GM21515 (cell line): ENCODE data around the gene GNAS-AS1.

Experiments
- ATAC-seq: cut with Tn5 transposase; IDR thresholded peaks from one replicate; pipeline ENCODE4 v1.9.1; 2021; ENCODE audit not compliant: unreplicated experiment

GNAS-AS1 gene

DNA sequence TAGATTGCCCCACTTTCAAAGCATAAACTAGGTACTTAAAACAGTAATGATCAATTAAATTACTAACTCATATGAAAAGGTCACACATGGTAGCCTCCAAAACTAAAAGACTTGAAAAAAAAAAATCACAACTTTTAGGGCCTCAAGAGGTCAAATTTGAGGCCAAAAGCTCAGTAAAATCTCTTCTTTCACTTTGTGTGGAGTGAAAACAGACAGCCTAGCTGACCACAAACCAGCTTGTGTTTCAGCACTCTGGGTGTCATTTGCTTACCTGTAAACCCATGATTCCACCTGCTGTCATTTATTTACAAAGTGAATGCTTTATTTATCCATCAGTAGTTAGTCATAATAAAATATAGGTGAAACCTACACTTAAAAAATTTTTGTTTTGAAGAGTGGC lies 35.8 kb upstream of the GNAS-AS1 start:
- no peak for ATAC-seq

DNA sequence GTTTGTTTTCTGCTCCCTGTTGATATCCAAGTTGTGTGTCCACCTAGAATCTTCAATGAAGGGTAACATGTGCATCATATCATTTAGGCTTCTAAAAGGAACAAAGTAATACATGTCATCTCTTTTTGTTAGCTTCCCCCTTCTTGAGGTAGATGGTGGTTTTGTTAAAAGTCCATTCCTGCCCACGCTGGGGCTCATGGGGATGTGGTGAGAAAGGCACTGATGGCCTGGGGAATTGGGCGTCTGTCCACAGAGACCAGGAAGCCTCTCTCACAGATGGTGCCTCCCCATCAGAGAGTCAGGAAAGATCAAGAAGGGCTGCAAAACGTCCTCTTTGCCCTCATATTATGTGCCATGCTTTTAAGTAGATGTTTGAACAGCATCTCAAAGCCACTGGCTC lies 34.3 kb upstream of the GNAS-AS1 start:
- ATAC-seq = no peak

DNA sequence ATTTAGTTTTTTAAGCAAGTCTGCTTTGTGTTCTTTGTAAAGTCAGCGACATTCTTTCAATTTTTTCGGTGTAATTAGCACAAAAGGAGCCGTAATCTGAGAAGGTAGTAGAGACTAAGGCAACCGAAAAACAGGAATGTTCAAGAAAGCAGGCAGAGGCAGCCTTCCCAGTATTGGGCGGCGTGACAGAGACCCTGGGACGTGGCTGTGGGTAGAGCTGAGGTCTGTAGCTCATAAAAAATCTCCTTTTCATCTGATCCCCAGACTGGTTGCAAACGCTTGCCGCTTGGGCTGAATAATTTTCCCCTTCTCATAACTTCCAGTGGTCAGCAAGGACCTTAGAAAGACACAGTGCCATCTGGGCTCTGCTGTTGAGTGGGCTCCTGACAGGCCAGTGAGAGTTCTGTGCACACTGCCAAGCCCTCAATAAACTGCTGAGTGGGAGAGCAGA lies 32.6 kb upstream of the GNAS-AS1 start:
- ATAC-seq = no peak

DNA sequence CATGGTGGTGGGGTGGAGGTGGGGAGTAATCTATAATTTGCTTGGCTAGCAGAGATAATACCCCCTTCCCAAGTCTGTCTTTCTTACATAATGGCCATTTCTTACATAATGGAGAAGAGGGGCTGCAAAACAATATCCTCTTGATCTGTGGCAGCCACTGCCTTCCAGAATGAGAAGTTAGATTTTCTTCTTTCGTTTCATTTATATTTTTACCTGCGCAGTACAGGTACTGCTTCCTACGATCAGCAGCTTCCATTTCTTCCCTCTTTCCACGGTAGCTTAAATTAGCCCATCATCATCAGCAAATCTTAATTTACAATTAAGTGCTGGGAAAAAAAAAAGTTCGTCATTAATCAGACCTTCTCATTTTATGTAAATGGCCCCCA lies 32.0 kb upstream of the GNAS-AS1 start:
- ATAC-seq = no peak

DNA sequence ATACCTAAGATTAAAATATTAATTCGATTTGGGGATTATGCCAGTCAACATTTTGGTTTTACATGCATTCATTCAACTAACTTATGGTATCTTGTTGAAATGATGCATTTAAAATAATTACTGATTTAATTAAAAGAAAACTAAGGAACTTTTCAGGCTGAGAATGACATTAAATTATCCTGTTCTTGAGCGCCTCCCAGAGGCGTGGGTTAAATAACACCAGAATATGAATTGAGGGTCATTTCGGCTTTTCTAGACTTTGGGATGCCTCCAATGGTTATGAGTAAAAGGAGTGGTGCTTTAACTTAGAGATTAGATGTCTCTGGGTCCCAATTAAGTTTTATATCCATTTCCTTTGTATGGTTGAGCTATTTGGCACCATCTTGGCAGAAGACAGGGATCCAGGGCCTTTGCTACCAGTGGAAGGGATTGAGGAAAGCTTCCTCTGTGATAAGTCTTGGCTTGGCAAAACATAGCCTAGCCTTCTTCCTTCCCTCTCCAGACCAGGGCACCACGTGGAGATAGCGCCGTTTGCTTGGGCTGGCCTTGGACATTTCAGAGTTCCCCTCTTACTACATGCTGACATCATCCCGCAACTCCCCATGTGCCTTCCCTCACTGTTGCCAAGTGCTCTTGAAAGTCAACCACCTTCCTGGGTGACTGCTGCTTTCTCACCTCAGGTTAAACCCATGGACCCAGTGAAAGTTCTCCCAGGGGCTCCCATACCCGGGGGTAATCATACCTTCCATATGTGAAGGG lies 30.5 kb upstream of the GNAS-AS1 start:
- no peak for ATAC-seq

DNA sequence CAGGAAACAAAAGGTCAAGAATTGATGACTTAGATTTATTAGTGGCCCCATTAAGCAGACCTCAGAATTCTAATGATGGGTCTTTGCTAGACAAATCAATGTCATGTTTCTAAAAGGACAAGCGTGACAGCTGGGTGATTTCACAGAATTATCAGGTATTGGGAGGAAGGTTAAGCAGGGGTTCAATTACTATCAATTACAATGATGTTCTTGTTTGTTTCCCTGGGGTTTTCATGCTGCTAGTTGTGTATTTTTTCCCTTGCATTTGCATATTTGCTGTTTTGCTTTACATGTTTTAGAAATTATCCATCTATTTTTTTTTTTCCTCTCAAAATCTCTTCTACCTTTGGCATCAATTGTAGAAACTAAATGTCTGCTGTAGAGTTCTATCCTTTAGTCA lies 29.7 kb upstream of the GNAS-AS1 start:
- no peak for ATAC-seq

DNA sequence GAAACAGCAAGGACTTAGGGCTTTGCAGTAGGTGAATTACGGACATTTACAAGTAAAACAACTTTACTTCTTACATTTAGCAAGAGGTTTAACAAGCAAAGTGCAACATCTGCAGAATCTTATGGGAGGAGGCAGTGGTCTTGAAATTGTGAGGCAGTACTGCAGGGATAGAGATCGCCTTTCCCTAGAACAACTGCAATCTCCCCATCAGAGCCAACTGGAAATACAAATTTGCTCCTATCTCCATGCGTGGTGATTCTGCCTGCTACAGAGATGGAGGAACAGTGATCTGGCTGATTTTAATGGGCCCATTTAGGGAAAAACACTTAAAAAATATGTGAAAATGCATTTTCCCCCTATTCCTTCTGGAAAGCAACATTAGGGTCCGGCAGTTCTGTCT lies 27.7 kb upstream of the GNAS-AS1 start:
- no peak for ATAC-seq

DNA sequence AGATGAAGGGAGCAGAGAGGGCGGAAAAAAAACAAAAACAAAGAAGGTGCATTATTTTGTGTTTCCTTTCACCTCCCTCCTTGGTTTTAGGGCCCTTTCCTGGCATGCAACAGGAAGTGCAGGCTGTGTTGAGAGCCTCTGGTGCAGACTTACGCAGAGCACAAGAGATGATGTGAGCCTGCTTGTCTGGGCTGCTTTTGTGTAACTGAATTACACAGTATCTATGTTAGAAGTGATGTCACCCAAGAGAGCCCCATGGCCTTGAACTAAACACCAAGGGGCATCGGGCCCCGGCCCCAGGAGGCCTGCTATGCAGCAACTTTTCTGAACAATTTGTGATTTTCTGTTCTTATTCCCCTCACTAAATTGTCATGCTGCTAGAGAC lies 27.3 kb upstream of the GNAS-AS1 start:
- ATAC-seq = no peak

DNA sequence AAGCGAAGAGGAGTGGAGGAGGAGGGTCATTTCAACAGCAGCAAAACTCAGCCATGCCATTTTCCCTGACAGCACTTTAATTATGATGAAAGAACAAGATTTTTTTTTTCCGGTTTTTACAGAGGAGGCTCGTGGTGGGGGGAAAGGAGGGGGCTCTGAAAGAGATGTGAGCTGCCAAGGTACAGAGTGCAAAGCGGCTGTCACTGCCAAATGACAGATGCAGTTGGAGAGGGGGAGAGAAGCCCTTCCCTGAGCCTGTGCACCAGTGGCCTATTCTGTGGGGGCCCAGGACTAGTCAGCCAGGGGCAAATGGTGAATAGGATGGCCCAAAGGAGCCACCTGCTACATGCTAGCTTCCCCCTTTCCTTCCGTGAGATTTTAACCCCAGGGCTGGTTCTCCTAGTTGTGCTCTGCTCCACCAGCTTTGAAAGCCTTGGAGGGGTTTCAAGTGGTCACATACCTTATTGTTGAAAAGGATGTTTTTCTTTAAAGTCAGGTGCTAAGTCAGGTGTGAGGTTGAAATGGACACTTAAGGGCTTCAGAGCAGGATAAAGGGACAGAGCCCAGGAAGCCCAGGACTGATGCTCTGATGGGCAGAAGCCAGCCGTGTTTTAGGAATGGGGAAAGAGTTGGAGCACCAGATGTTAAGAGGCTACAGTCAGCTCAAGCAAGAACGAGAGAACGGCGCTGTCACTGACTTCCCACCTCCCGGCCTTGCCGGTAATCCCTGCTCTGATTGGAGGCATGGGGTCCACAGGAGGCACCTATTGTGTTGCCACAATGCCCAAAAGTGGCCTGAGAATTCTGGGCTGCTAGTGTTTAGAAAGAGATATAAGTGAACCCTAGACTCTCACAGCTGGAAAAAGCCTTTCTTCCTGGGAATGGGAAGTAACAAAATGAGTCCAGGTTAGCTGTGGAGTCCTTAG lies 26.6 kb upstream of the GNAS-AS1 start:
- no peak for ATAC-seq

DNA sequence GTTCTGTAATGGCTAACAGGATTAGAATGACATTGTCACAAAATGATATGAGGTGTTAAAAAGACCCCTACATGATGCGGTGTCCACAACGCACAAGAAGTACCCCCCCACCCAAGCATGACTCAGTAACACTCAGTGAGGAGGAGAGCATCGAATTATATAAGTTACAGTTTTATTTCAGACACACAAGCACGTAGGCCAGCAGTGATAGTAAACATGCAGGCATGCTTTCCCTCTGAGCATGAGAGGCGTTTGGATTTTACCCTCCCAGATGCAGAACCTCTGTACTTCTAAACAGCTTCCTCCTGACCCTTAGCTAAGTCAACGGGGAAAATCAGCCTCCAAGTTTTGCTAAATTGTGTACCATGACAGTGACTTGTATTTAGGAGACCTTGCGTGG lies 25.7 kb upstream of the GNAS-AS1 start:
- ATAC-seq = no peak

DNA sequence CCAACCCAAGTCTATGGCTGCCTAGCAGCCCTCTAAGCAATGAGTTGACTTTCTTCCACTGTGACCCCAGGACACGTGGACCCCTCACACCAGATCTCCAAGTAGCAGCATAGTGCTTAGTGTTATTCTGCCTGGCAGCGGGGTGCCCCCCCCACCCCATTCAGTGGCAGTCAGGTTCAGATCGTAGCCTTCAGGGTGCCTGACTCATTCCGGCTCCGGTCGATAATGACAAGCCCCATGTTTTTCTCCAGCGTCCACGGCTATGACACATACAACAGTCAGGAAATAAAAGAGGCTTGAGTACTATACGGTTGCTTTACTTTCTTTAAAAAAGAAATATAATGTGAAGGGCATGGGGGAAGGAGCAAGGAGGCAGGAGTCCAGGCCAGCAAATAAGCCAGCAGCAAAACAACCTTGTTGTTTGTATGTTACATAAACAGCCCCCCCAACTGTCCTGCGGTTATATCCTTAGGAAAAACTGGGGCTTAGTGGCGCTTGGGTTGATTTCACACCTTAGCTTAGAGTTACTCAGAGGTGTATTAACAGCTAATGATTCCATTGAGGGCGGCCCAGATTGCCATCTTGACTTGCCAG lies 24.9 kb upstream of the GNAS-AS1 start:
- ATAC-seq = no peak

DNA sequence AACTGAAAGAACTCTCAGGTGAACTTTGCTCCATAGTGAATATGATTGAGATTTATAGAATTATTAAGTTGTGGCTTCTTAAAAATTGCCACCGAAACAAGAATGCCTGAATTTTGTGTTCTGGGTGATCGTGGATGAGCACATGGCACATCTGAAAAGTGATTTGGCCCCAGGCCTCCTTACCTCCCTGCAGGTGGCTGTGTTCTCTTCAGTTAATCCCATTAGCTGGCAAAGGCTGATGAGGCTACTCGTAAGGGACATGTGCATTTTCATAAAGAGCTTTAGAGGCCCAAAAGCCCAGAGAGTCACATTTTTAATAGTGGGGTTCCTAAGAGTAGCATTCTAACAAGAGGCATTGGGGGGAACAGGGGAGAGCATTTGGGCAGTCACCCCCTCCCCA lies 24.4 kb upstream of the GNAS-AS1 start:
- no peak for ATAC-seq

DNA sequence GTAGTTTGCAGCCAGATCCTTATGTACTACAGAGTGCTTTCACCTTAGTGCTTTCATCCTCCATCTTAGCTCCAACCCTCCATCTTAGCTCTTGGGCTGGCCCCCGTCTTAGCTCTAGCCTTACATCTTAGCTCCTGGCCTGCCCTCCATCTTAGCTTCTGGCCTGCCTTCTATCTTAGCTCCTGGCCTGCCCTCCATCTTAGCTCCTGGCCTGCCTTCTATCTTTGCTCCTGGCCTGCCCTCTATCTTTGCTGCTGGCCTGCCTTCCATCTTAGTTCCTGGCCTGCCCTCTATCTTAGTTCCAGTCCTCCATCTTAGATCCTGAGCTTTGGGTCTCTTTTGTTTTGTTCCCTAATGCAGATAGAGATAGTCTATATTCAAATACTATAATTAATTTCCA lies 23.8 kb upstream of the GNAS-AS1 start:
- ATAC-seq = no peak

DNA sequence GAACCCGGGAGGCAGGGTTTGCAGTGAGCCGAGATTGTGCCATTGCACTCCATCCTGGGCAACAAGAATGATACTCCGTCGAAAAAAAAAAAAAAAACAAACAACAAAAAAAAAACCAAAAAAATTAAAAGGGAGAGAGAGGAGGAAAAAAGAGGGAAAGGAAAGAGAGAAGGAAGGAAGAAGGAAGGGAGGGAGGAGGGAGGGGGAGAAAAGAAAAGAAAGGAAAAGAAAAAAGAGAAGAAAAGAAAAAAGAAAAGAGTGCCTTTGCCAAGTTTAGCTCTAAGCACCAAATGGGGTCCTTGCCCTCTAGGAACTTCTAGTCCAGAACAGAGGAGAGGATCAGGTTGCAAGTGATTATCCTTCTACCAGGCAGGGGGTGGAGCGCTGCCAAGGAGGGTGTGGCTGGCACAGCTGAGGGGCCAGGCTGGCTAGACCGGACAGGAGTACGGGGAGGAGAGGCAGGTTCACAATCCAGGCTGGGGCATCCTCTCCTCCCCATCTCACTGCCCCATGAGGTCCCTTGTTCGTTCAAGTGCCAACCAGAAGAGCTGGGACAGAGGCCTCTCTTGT lies 20.9 kb upstream of the GNAS-AS1 start:
- no peak for ATAC-seq

DNA sequence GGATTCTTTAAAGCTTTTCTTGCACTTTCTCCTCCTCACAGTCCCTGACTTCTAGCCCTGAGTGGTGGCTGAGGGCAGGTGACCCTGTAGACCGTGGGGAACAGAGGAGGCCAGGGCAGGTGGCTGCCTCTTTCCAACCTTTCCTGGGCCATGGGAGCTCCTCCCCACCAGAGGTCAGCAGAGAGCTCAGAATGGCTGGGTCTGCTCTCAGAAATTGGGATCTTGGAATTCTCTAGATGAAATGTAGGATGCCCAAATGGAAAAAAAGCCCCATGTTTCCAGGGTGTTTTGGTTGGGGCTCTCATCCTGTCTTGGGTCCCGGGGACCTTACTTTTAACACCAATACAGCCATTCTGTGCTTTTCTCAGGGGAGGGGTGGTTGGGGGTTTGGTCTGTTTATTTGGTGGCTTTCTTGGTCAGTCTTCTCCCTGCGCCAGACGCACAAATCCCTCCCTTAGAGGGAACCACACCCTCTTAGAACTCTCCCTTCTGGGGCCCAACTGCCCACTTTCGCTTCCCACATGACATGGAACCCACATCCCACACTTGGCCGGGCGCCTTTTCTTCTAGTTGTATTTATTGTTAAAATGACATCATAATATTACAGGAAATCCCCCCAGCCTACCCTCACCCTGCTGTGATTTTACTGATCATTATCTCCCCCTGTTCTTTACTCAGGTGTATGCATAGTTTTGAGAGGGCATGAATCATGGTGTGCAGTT lies 19.8 kb upstream of the GNAS-AS1 start:
- no peak for ATAC-seq

DNA sequence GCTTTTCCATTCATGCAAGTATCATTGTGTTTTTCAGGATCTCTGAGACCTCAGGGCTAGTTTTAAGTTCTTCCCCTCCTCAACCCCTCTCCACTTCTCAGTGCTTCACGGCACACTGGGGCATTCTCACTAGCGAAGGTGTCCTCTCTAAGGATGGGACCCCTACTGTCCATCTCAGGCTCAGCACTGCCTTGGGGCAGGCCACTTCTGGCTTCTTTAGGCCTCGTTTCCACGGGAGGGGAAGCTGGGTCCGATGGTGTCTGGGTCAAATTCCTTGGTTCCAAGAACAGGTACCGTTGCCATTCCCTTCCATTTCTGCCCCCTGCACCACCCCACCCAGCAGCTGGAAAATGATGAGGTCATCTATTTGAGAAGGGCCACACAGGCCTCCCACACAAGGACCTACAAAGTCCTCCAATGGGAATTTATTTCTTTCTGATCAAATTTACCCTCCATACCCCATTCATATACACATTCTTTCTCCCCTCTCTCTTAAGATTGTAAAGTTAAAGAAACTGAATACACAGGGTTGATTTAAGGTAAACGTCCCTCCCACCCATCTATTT lies 19.0 kb upstream of the GNAS-AS1 start:
- ATAC-seq = no peak

DNA sequence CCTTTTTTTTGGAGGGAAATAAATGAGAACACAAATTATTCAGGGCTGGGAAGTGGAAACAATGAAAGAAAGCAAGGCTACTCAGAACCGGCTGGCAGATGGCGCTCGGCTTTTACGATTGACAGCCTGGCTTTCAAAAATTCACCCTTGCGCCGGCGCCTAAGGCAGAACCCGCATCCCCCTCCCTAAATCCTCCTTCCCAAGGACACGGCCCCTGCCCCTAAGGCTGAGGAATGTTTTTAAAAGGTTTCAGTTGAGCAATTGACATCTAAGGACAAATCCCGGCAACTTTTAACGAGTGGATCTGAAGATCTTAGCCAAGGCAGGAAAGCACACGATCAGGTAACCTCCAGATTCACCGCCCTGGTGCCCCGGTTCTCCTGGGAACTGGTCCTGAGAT lies 18.1 kb upstream of the GNAS-AS1 start:
- no peak for ATAC-seq

DNA sequence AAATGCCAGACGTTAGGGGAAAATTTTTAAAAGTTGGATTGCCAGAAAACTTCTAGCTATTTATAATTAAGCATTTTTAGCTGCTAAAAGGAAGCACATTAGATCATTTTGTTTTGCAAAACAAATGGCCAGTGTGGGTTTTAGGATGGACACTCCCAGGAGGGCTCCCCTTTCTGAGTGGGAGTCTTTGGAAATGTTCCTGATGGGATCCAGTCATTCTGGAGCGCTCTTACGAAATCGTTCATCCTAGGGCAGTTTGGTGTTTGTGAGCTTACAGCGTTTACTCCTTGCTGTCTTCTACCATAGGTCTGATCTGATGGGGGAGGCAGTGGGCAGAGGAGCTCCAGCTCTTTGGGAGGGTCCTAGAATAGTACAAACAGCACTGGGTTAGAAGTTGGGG lies 16.5 kb upstream of the GNAS-AS1 start:
- ATAC-seq = no peak

DNA sequence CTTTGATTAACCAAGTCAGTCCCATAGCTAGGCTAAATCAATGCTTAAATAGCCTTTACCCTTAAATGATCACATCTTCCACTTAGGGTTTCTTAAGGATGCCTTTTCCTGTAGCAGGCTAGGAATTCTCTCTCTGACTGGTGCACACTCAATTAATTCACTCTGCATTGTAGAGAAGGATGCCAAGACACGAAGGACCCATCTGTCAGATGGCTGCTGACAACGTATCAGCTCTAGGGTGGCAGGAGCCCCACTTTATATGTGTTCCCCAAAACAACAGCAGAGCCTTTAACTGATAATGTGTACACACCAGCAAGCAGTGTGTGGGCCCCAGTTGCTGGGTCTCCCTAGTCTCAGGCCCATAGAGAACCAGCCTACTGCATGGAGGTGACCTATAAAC lies 15.1 kb upstream of the GNAS-AS1 start:
- ATAC-seq = no peak

DNA sequence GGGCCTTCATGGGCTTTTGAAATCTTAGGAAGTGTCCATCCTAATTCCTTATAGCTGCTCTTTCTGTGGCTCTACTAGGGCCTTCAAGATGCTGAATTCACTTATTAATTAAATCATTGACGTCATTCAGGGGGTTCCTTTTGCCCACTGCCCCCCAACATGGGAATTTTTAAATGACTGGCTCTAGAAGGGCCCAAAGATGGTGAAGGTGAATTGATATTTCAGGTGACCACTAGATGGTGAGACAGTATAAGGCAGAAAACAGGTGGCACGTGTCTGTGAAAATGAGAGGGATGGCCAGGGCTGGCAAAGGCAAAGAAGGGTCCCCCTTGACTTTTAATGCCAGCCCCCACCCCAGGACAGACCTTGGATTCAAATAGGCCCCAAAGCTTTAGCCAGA lies 13.6 kb upstream of the GNAS-AS1 start:
- ATAC-seq = no peak
